GM23338 (cell line): ENCODE data around the gene EYS. TPM values are rescaled to one million over a fixed set of nuclear protein-coding genes. Genes with fewer than 3 reads are reported as not detected.

ENCODE experiments used
- ATAC-seq: fragments of 200-7000 bp; cut with Tn5 transposase; 3 replicates; pipeline ENCODE4 v1.9.1; 2020
- DNase-seq: peaks from one replicate; pipeline ENCODE4 v3.0.0-alpha.2; 2015; ENCODE audit warnings: low spot score
- H2AFZ ChIP-seq: fragments of 200-600 bp; sonication (generic); 2 replicates; pipeline ENCODE4 v1.8.0; 2016; ENCODE audit warnings: antibody characterized with exemption, mild to moderate bottlenecking, moderate library complexity
- H3F3A ChIP-seq: fragments of 200-600 bp; sonication (generic); replicated peaks from 2 replicates; pipeline ENCODE4 v1.8.0; 2017; ENCODE audit warnings: antibody characterized with exemption, mixed run types, low read depth
- H3K27ac ChIP-seq: fragments of 200-600 bp; sonication (generic); 2 replicates; pipeline ENCODE4 v1.6.1; 2016; ENCODE audit warnings: low read depth
- H3K27me3 ChIP-seq: fragments of 200-600 bp; sonication (generic); 2 replicates; pipeline ENCODE4 v1.8.0; 2016; ENCODE audit warnings: mild to moderate bottlenecking, mixed run types, moderate library complexity; ENCODE audit not compliant: insufficient read depth
- H3K36me3 ChIP-seq: fragments of 200-600 bp; sonication (generic); 2 replicates; pipeline ENCODE4 v1.8.0; 2016; ENCODE audit warnings: mild to moderate bottlenecking; ENCODE audit not compliant: insufficient read depth
- H3K4me1 ChIP-seq: fragments of 200-600 bp; sonication (generic); 2 replicates; pipeline ENCODE4 v1.8.0; 2016; ENCODE audit warnings: mild to moderate bottlenecking, moderate library complexity; ENCODE audit not compliant: insufficient read depth
- H3K4me2 ChIP-seq: fragments of 200-600 bp; sonication (generic); 2 replicates; pipeline ENCODE4 v1.7.1; 2017; ENCODE audit warnings: mixed run types
- H3K4me3 ChIP-seq: fragments of 200-600 bp; sonication (generic); 2 replicates; pipeline ENCODE4 v1.6.1; 2016; ENCODE audit warnings: mixed run types
- H3K79me2 ChIP-seq: fragments of 200-600 bp; sonication (generic); replicated peaks from 2 replicates; pipeline ENCODE4 v1.8.0; 2017; ENCODE audit warnings: mild to moderate bottlenecking; ENCODE audit not compliant: insufficient read depth
- H3K9me2 ChIP-seq: fragments of 200-600 bp; sonication (generic); 2 replicates; pipeline ENCODE4 v1.8.0; 2017; ENCODE audit not compliant: insufficient read depth
- H4K20me1 ChIP-seq: fragments of 200-600 bp; sonication (generic); replicated peaks from 2 replicates; pipeline ENCODE4 v1.8.0; 2017; ENCODE audit warnings: mild to moderate bottlenecking; ENCODE audit not compliant: insufficient read depth
- H3K27ac Mint-ChIP-seq: 2 replicates; pipeline ENCODE4 v1.8.0; 2020; ENCODE audit warnings: inconsistent platforms, mild to moderate bottlenecking, moderate library complexity, mixed read lengths
- H3K27me3 Mint-ChIP-seq: 3 replicates; pipeline ENCODE4 v1.8.0; 2022; ENCODE audit warnings: low read depth, mild to moderate bottlenecking, moderate library complexity, mixed read lengths, inconsistent platforms; ENCODE audit not compliant: insufficient read depth, poor library complexity
- H3K36me3 Mint-ChIP-seq: 3 replicates; pipeline ENCODE4 v1.8.0; 2021; ENCODE audit warnings: low read depth, mild to moderate bottlenecking, inconsistent platforms, moderate library complexity, mixed read lengths
- H3K4me1 Mint-ChIP-seq: 3 replicates; pipeline ENCODE4 v1.8.0; 2020; ENCODE audit warnings: mild to moderate bottlenecking, inconsistent platforms, mixed read lengths
- H3K4me3 Mint-ChIP-seq: 3 replicates; pipeline ENCODE4 v1.8.0; 2021; ENCODE audit warnings: moderate library complexity, mild to moderate bottlenecking, inconsistent platforms, mixed read lengths
- H3K9me3 Mint-ChIP-seq: 3 replicates; pipeline ENCODE4 v1.8.0; 2020; ENCODE audit warnings: moderate library complexity, mild to moderate bottlenecking, inconsistent platforms, mixed read lengths
- CREB1 ChIP-seq: fragments of 250-450 bp; sonication (Bioruptor Pico); IDR thresholded peaks from 2 replicates; pipeline ENCODE4 v1.5.0; 2020; ENCODE audit warnings: low read depth, mild to moderate bottlenecking, moderate library complexity
- JUNB ChIP-seq: IDR thresholded peaks from one replicate; pipeline ENCODE4 v1.6.1; 2016; ENCODE audit warnings: antibody characterized with exemption; ENCODE audit not compliant: unreplicated experiment
- NANOG ChIP-seq: IDR thresholded peaks from 2 replicates; pipeline ENCODE4 v1.6.1; 2016; ENCODE audit warnings: antibody characterized with exemption, borderline replicate concordance
- POLR2AphosphoS5 ChIP-seq: IDR thresholded peaks from 2 replicates; pipeline ENCODE4 v1.6.1; 2016; ENCODE audit warnings: antibody characterized with exemption, low read depth
- STAT1 ChIP-seq: IDR thresholded peaks from one replicate; pipeline ENCODE4 v1.6.1; 2016; ENCODE audit warnings: antibody characterized with exemption; ENCODE audit not compliant: unreplicated experiment
- ZNF114 ChIP-seq: fragments of 250-450 bp; sonication (Bioruptor Pico); IDR thresholded peaks from 2 replicates; pipeline ENCODE4 v1.5.0; 2020; ENCODE audit warnings: mild to moderate bottlenecking, moderate library complexity
- ZNF331 ChIP-seq: fragments of 250-450 bp; sonication (Bioruptor Pico); IDR thresholded peaks from 2 replicates; pipeline ENCODE4 v1.5.0; 2020; ENCODE audit warnings: low read depth, mild to moderate bottlenecking, moderate library complexity
- polyA plus RNA-seq: library from polyadenylated mRNA; unstranded; fragments of >200 nt; fragmentation: Nextera tagmentation; extraction: Ambion mirVana; gene quantifications from 2 replicates; pipeline ENCODE4 v1.2.1, GENCODE V29; 2016
- total RNA-seq: library from RNA; depleted of rRNA; stranded (reverse); fragments of >200 nt; shearing (Covaris generic); gene quantifications from 2 replicates; pipeline ENCODE4 v1.2.3, GENCODE V29; 2014
- TF ChIP-seq, protein P1 (sequence below): IDR thresholded peaks from one replicate; pipeline ENCODE4 v1.6.1; 2018; ENCODE audit warnings: antibody characterized with exemption; ENCODE audit not compliant: unreplicated experiment
- TF ChIP-seq, protein P2 (sequence below), 2 experiments: fragments of 200-600 bp in 1 of 2; sonication (generic) in 1 of 2; conservative IDR thresholded peaks; 2 replicates each; pipeline versions ENCODE4 v1.5.1 to v1.6.1; 2016 to 2017; ENCODE audit warnings: antibody characterized with exemption in 2 of 2, low read depth in 2 of 2, mild to moderate bottlenecking in 2 of 2, moderate library complexity in 1 of 2
- TF ChIP-seq, protein P3 (sequence below): fragments of 250-450 bp; sonication (Bioruptor Pico); IDR thresholded peaks from 2 replicates; pipeline ENCODE4 v1.5.0; 2020; ENCODE audit warnings: mild to moderate bottlenecking, moderate library complexity

EYS gene
- total and polyA plus RNA-seq, 2 experiments from 2014 or later: 0.38 to 0.52 TPM

DNA sequence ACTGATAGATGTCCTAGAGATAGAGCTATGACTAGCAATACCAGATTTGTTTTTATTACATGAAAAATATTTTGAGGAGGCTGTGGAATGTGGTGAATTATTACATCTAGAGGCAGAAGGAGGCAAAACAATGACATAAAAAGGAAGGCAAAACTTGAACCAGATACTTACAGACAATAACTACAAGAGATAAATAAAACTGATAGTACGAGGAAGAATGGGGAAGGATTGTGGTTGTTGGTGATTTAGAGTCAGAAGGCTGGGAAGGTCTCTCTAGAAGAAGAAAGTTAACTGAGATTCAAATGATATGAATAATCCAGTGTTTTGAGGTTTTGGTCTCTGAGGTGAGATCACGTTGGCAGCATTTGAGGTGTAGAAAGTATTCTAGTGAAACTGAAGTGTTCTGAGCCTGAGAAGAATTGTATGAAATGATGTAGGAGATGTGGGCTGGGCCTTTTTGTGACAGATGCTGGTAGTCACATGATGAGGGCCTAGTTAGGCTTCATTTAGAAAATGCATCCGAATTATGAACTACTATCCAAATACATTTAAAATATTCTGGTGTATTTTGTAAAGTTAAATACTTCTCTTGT, 589.1 kb downstream of the EYS start:
- Histone ChIP-seq H3F3A (no peaks in the 10 kb centered on the region), H3K4me1 (no peaks in the 10 kb centered on the region), H4K20me1 (no peaks in the 10 kb centered on the region), H3K27me3 (no peaks in the 10 kb centered on the region), H3K27ac (no peak overlapping the region), H3K36me3 (no peaks in the 10 kb centered on the region), H3K4me2 (no peak overlapping the region), H2AFZ (no peak overlapping the region), H3K9me2 (0 out of 2 replicates have a peak, but pooled peaks cover 2% of the 10 kb centered on the region), H3K79me2 (no peaks in the 10 kb centered on the region), H3K4me3 (no peak overlapping the region)
- no peaks in the 10 kb centered on the region for H3K36me3 Mint-ChIP-seq
- no peak for DNase-seq
- H3K4me1 Mint-ChIP-seq: no peaks in the 10 kb centered on the region
- no peak overlapping the region for H3K4me3 Mint-ChIP-seq
- no peaks in the 10 kb centered on the region; the same call in 1 of the 3 replicates for H3K9me3 Mint-ChIP-seq
- no peak for ATAC-seq
- H3K27ac Mint-ChIP-seq: no peak overlapping the region
- H3K27me3 Mint-ChIP-seq: no peaks in the 10 kb centered on the region
- no peak for TF ChIP-seq JUNB
- no peak for TF ChIP-seq CREB1
- TF ChIP-seq, protein P1, sequence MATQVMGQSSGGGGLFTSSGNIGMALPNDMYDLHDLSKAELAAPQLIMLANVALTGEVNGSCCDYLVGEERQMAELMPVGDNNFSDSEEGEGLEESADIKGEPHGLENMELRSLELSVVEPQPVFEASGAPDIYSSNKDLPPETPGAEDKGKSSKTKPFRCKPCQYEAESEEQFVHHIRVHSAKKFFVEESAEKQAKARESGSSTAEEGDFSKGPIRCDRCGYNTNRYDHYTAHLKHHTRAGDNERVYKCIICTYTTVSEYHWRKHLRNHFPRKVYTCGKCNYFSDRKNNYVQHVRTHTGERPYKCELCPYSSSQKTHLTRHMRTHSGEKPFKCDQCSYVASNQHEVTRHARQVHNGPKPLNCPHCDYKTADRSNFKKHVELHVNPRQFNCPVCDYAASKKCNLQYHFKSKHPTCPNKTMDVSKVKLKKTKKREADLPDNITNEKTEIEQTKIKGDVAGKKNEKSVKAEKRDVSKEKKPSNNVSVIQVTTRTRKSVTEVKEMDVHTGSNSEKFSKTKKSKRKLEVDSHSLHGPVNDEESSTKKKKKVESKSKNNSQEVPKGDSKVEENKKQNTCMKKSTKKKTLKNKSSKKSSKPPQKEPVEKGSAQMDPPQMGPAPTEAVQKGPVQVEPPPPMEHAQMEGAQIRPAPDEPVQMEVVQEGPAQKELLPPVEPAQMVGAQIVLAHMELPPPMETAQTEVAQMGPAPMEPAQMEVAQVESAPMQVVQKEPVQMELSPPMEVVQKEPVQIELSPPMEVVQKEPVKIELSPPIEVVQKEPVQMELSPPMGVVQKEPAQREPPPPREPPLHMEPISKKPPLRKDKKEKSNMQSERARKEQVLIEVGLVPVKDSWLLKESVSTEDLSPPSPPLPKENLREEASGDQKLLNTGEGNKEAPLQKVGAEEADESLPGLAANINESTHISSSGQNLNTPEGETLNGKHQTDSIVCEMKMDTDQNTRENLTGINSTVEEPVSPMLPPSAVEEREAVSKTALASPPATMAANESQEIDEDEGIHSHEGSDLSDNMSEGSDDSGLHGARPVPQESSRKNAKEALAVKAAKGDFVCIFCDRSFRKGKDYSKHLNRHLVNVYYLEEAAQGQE: no peak
- no peak for TF ChIP-seq ZNF331 (CRISPR knock-in tag)
- TF ChIP-seq, protein P2, sequence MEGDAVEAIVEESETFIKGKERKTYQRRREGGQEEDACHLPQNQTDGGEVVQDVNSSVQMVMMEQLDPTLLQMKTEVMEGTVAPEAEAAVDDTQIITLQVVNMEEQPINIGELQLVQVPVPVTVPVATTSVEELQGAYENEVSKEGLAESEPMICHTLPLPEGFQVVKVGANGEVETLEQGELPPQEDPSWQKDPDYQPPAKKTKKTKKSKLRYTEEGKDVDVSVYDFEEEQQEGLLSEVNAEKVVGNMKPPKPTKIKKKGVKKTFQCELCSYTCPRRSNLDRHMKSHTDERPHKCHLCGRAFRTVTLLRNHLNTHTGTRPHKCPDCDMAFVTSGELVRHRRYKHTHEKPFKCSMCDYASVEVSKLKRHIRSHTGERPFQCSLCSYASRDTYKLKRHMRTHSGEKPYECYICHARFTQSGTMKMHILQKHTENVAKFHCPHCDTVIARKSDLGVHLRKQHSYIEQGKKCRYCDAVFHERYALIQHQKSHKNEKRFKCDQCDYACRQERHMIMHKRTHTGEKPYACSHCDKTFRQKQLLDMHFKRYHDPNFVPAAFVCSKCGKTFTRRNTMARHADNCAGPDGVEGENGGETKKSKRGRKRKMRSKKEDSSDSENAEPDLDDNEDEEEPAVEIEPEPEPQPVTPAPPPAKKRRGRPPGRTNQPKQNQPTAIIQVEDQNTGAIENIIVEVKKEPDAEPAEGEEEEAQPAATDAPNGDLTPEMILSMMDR (conservative IDR thresholded peaks at IDR 0.05; ENCODE audit: low read depth in 2 of 2): no peak
- no peak for TF ChIP-seq NANOG
- TF ChIP-seq STAT1: no peak
- TF ChIP-seq ZNF114 (CRISPR knock-in tag): no peak
- TF ChIP-seq, protein P3, sequence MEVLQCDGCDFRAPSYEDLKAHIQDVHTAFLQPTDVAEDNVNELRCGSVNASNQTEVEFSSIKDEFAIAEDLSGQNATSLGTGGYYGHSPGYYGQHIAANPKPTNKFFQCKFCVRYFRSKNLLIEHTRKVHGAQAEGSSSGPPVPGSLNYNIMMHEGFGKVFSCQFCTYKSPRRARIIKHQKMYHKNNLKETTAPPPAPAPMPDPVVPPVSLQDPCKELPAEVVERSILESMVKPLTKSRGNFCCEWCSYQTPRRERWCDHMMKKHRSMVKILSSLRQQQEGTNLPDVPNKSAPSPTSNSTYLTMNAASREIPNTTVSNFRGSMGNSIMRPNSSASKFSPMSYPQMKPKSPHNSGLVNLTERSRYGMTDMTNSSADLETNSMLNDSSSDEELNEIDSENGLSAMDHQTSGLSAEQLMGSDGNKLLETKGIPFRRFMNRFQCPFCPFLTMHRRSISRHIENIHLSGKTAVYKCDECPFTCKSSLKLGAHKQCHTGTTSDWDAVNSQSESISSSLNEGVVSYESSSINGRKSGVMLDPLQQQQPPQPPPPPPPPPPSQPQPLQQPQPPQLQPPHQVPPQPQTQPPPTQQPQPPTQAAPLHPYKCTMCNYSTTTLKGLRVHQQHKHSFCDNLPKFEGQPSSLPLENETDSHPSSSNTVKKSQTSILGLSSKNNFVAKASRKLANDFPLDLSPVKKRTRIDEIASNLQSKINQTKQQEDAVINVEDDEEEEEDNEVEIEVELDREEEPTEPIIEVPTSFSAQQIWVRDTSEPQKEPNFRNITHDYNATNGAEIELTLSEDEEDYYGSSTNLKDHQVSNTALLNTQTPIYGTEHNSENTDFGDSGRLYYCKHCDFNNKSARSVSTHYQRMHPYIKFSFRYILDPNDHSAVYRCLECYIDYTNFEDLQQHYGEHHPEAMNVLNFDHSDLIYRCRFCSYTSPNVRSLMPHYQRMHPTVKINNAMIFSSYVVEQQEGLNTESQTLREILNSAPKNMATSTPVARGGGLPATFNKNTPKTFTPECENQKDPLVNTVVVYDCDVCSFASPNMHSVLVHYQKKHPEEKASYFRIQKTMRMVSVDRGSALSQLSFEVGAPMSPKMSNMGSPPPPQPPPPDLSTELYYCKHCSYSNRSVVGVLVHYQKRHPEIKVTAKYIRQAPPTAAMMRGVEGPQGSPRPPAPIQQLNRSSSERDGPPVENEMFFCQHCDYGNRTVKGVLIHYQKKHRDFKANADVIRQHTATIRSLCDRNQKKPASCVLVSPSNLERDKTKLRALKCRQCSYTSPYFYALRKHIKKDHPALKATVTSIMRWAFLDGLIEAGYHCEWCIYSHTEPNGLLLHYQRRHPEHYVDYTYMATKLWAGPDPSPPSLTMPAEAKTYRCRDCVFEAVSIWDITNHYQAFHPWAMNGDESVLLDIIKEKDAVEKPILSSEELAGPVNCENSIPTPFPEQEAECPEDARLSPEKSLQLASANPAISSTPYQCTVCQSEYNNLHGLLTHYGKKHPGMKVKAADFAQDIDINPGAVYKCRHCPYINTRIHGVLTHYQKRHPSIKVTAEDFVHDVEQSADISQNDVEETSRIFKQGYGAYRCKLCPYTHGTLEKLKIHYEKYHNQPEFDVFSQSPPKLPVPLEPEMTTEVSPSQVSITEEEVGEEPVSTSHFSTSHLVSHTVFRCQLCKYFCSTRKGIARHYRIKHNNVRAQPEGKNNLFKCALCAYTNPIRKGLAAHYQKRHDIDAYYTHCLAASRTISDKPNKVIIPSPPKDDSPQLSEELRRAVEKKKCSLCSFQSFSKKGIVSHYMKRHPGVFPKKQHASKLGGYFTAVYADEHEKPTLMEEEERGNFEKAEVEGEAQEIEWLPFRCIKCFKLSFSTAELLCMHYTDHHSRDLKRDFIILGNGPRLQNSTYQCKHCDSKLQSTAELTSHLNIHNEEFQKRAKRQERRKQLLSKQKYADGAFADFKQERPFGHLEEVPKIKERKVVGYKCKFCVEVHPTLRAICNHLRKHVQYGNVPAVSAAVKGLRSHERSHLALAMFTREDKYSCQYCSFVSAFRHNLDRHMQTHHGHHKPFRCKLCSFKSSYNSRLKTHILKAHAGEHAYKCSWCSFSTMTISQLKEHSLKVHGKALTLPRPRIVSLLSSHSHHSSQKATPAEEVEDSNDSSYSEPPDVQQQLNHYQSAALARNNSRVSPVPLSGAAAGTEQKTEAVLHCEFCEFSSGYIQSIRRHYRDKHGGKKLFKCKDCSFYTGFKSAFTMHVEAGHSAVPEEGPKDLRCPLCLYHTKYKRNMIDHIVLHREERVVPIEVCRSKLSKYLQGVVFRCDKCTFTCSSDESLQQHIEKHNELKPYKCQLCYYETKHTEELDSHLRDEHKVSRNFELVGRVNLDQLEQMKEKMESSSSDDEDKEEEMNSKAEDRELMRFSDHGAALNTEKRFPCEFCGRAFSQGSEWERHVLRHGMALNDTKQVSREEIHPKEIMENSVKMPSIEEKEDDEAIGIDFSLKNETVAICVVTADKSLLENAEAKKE (CRISPR knock-in tag): no peak
- TF ChIP-seq POLR2AphosphoS5: no peak
